SU-DHL-6 (cell line): Measurements from ENCODE around the gene INPP5A.

Experiments used
- H2AFZ ChIP-seq: fragments of 200-600 bp; sonication (generic); 2 replicates; pipeline ENCODE4 v1.6.1; 2014; ENCODE audit warnings: low read depth, mild to moderate bottlenecking, moderate library complexity, mixed read lengths, antibody characterized with exemption, low read length; ENCODE audit not compliant: severe bottlenecking
- H3F3A ChIP-seq: fragments of 200-600 bp; shearing (Covaris generic); 2 replicates; pipeline ENCODE4 v1.6.0; 2016; ENCODE audit warnings: antibody characterized with exemption, mild to moderate bottlenecking; ENCODE audit not compliant: insufficient read depth
- H3K27ac ChIP-seq: fragments of 200-600 bp; sonication (generic); 2 replicates; pipeline ENCODE4 v1.5.1; 2016; ENCODE audit warnings: low read depth, mild to moderate bottlenecking, low read length, moderate library complexity, mixed read lengths
- H3K27me3 ChIP-seq: fragments of 200-600 bp; sonication (generic), shearing (Covaris generic); 2 replicates; pipeline ENCODE4 v1.6.0; 2014; ENCODE audit warnings: mild to moderate bottlenecking, low read length
- H3K36me3 ChIP-seq: fragments of 200-600 bp; sonication (generic); 2 replicates; pipeline ENCODE4 v1.6.1; 2014; ENCODE audit warnings: mild to moderate bottlenecking, low read length, mixed read lengths
- H3K4me2 ChIP-seq: fragments of 300-600, 200-600 bp; shearing (Covaris generic), sonication (generic); 2 replicates; pipeline ENCODE4 v1.6.0; 2014; ENCODE audit warnings: low read length, low read depth, mild to moderate bottlenecking; ENCODE audit not compliant: poor library complexity, severe bottlenecking
- H3K4me3 ChIP-seq: fragments of 200-600 bp; sonication (generic); 2 replicates; pipeline ENCODE4 v1.5.1; 2014; ENCODE audit warnings: antibody characterized with exemption, low read length, mild to moderate bottlenecking, mixed read lengths; ENCODE audit not compliant: insufficient read depth, poor library complexity, severe bottlenecking
- H3K79me2 ChIP-seq: fragments of 200-600 bp; sonication (generic); 2 replicates; pipeline ENCODE4 v1.6.1; 2014; ENCODE audit warnings: mild to moderate bottlenecking, low read length, moderate library complexity; ENCODE audit not compliant: insufficient read depth
- H3K9ac ChIP-seq: fragments of 200-600 bp; sonication (generic); 2 replicates; pipeline ENCODE4 v1.7.0; 2014; ENCODE audit warnings: mild to moderate bottlenecking, low read length
- H3K9me2 ChIP-seq: fragments of 200-600 bp; sonication (generic); replicated peaks from 2 replicates; pipeline ENCODE4 v1.6.1; 2014; ENCODE audit warnings: low read length; ENCODE audit not compliant: insufficient read depth
- H3K9me3 ChIP-seq: fragments of 200-600 bp; sonication (generic); 2 replicates; pipeline ENCODE4 v1.6.1; 2014; ENCODE audit warnings: low read length, mixed read lengths; ENCODE audit not compliant: insufficient read depth
- H4K20me1 ChIP-seq: fragments of 200-600 bp; sonication (generic); 2 replicates; pipeline ENCODE4 v1.6.1; 2014; ENCODE audit warnings: low read depth, mild to moderate bottlenecking, antibody characterized with exemption, low read length, moderate library complexity, mixed read lengths
- EZH2phosphoT487 ChIP-seq: fragments of 200-600 bp; sonication (generic), shearing (Covaris generic); conservative IDR thresholded peaks from 2 replicates; pipeline ENCODE4 v1.6.1; 2018; ENCODE audit warnings: mild to moderate bottlenecking, antibody characterized with exemption, low read length, moderate library complexity, mixed read lengths
- TF ChIP-seq, protein P1 (sequence below): fragments of 200-600 bp; sonication (generic); IDR thresholded peaks from one replicate; pipeline ENCODE4 v1.5.1; 2017; ENCODE audit warnings: antibody characterized with exemption, mild to moderate bottlenecking, low read length, moderate library complexity; ENCODE audit not compliant: insufficient read depth, poor library complexity, severe bottlenecking

Gene INPP5A

GRCh38 chr10:132711613-132712121 is 174.1 kb downstream of the INPP5A start:
- TF ChIP-seq, protein P1, sequence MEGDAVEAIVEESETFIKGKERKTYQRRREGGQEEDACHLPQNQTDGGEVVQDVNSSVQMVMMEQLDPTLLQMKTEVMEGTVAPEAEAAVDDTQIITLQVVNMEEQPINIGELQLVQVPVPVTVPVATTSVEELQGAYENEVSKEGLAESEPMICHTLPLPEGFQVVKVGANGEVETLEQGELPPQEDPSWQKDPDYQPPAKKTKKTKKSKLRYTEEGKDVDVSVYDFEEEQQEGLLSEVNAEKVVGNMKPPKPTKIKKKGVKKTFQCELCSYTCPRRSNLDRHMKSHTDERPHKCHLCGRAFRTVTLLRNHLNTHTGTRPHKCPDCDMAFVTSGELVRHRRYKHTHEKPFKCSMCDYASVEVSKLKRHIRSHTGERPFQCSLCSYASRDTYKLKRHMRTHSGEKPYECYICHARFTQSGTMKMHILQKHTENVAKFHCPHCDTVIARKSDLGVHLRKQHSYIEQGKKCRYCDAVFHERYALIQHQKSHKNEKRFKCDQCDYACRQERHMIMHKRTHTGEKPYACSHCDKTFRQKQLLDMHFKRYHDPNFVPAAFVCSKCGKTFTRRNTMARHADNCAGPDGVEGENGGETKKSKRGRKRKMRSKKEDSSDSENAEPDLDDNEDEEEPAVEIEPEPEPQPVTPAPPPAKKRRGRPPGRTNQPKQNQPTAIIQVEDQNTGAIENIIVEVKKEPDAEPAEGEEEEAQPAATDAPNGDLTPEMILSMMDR: no peak
- no peak for TF ChIP-seq EZH2phosphoT487
- no peaks in the 10 kb centered on the region for H4K20me1 ChIP-seq
- no peaks in the 10 kb centered on the region for H3F3A ChIP-seq
- no peaks in the 10 kb centered on the region for H3K9me3 ChIP-seq
- H3K27me3 ChIP-seq: no peaks in the 10 kb centered on the region
- no peaks in the 10 kb centered on the region for H3K79me2 ChIP-seq
- H3K4me2 ChIP-seq: no peak overlapping the region
- no peak overlapping the region for H2AFZ ChIP-seq
- no peak overlapping the region for H3K27ac ChIP-seq
- no peaks in the 10 kb centered on the region for H3K36me3 ChIP-seq
- no peak overlapping the region for H3K4me3 ChIP-seq
- no peaks in the 10 kb centered on the region for H3K9me2 ChIP-seq
- no peak overlapping the region for H3K9ac ChIP-seq

DNA sequence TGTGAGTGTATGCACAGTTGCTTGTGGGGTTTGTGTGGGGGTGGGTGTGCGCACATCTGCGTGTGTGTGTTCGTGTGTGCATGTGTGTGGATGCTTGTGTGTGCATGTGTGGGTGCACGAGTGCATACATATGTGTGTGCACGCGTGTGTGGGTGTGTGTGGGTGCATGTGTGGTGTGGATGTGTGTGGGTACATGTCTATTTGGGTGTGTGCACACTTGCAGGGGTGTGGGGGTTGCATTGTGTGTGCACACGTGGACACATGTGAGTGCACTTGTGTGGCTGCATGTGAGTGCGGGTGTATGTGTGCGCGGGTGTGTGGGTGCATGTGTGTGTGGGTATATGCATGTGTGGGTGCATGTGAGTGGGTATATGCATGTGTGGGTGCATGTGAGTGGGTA is 174.7 kb downstream of the INPP5A start:
- Histone ChIP-seq H3F3A (no peaks in the 10 kb centered on the region), H3K9ac (no peak overlapping the region), H3K4me2 (no peak overlapping the region), H3K4me3 (no peak overlapping the region), H3K9me2 (no peaks in the 10 kb centered on the region), H3K27ac (no peak overlapping the region), H2AFZ (no peak overlapping the region), H3K9me3 (no peaks in the 10 kb centered on the region), H3K79me2 (no peaks in the 10 kb centered on the region), H4K20me1 (no peaks in the 10 kb centered on the region), H3K36me3 (no peaks in the 10 kb centered on the region), H3K27me3 (no peaks in the 10 kb centered on the region)
- TF ChIP-seq, protein P1: no peak
- no peak for TF ChIP-seq EZH2phosphoT487

- no peaks in the 10 kb centered on the region for H4K20me1 ChIP-seq
- no peak overlapping the region for H3K4me3 ChIP-seq
- H3K27ac ChIP-seq: no peak overlapping the region
- no peak overlapping the region for H3K4me2 ChIP-seq
- H3K36me3 ChIP-seq: no peaks in the 10 kb centered on the region
- H3K27me3 ChIP-seq: no peaks in the 10 kb centered on the region
- no peak for TF ChIP-seq EZH2phosphoT487
- TF ChIP-seq, protein P1: no peak
- H3K9me2 ChIP-seq: no peaks in the 10 kb centered on the region
- H2AFZ ChIP-seq: no peak overlapping the region
- no peak overlapping the region for H3K9ac ChIP-seq
- no peaks in the 10 kb centered on the region for H3F3A ChIP-seq
- H3K9me3 ChIP-seq: no peaks in the 10 kb centered on the region
- no peaks in the 10 kb centered on the region for H3K79me2 ChIP-seq
Observed at GRCh38 chr10:132712743-132713142, 175.2 kb downstream of the INPP5A start.
